H9 (cell line): ENCODE results near the gene FH. TPM values are rescaled to one million over a fixed set of nuclear protein-coding genes. Genes with fewer than 3 reads are reported as not detected.

Source experiments
- DNase-seq: peaks from one replicate; pipeline ENCODE4 v3.0.0-alpha.2; 2017
- H2AFZ ChIP-seq: one replicate; pipeline ENCODE4 v1.6.1; 2013; ENCODE audit warnings: mild to moderate bottlenecking, low read length, control low read depth, moderate library complexity
- H2AK5ac ChIP-seq: 2 replicates; pipeline ENCODE4 v1.6.1; 2013; ENCODE audit warnings: low read length, control low read depth, mixed read lengths; ENCODE audit not compliant: insufficient read length
- H2BK120ac ChIP-seq: one replicate; pipeline ENCODE4 v1.6.1; 2013; ENCODE audit warnings: low read depth, mild to moderate bottlenecking, low read length, control low read depth, inconsistent platforms; ENCODE audit not compliant: poor library complexity, severe bottlenecking
- H2BK12ac ChIP-seq: 2 replicates; pipeline ENCODE4 v1.6.1; 2013; ENCODE audit warnings: low read length, control low read depth, mixed read lengths, low read depth; ENCODE audit not compliant: insufficient read length
- H2BK15ac ChIP-seq: 2 replicates; pipeline ENCODE4 v1.6.1; 2013; ENCODE audit warnings: low read depth, low read length, control low read depth
- H2BK20ac ChIP-seq: one replicate; pipeline ENCODE4 v1.6.1; 2013; ENCODE audit warnings: low read depth, mild to moderate bottlenecking, low read length, control low read depth, inconsistent platforms; ENCODE audit not compliant: poor library complexity, severe bottlenecking
- H2BK5ac ChIP-seq: 2 replicates; pipeline ENCODE4 v1.6.1; 2013; ENCODE audit warnings: low read length, control low read depth, mixed read lengths; ENCODE audit not compliant: insufficient read length
- H3K14ac ChIP-seq: 2 replicates; pipeline ENCODE4 v1.6.1; 2013; ENCODE audit warnings: low read length, control low read depth; ENCODE audit not compliant: insufficient read depth
- H3K18ac ChIP-seq: 2 replicates; pipeline ENCODE4 v1.6.1; 2013; ENCODE audit warnings: low read depth, mild to moderate bottlenecking, mixed read lengths, low read length, control low read depth; ENCODE audit not compliant: insufficient read length
- H3K23ac ChIP-seq: 2 replicates; pipeline ENCODE4 v1.6.1; 2013; ENCODE audit warnings: low read length, control low read depth, mixed read lengths, low read depth; ENCODE audit not compliant: insufficient read length
- H3K23me2 ChIP-seq: 2 replicates; pipeline ENCODE4 v1.6.1; 2013; ENCODE audit warnings: low read depth, mild to moderate bottlenecking, mixed read lengths, low read length, control low read depth; ENCODE audit not compliant: insufficient read length, poor library complexity, severe bottlenecking
- H3K27ac ChIP-seq: 2 replicates; pipeline ENCODE4 v1.5.1; 2013; ENCODE audit warnings: low read length, control low read depth, mixed read lengths, low read depth; ENCODE audit not compliant: insufficient read length
- H3K27me3 ChIP-seq: 2 replicates; pipeline ENCODE4 v1.6.1; 2013; ENCODE audit warnings: low read length, control low read depth, inconsistent platforms; ENCODE audit not compliant: insufficient read depth
- H3K4ac ChIP-seq: 2 replicates; pipeline ENCODE4 v1.6.1; 2013; ENCODE audit warnings: low read depth, mild to moderate bottlenecking, control low read depth, inconsistent platforms, low read length, moderate library complexity
- H3K4me1 ChIP-seq: 2 replicates; pipeline ENCODE4 v1.6.1; 2013; ENCODE audit warnings: low read length, control low read depth, inconsistent platforms; ENCODE audit not compliant: insufficient read depth
- H3K4me2 ChIP-seq: 2 replicates; pipeline ENCODE4 v1.6.1; 2013; ENCODE audit warnings: low read length, control low read depth, mixed read lengths; ENCODE audit not compliant: insufficient read length, insufficient read depth
- H3K56ac ChIP-seq: 2 replicates; pipeline ENCODE4 v1.6.1; 2013; ENCODE audit warnings: low read depth, mild to moderate bottlenecking, mixed read lengths, low read length, control low read depth; ENCODE audit not compliant: insufficient read length
- H3K79me1 ChIP-seq: 2 replicates; pipeline ENCODE4 v1.6.1; 2013; ENCODE audit warnings: low read depth, mild to moderate bottlenecking, moderate library complexity, low read length, control low read depth, inconsistent platforms; ENCODE audit not compliant: insufficient read depth, poor library complexity, severe bottlenecking
- H3K79me2 ChIP-seq: 2 replicates; pipeline ENCODE4 v1.6.1; 2013; ENCODE audit warnings: low read length, control low read depth, inconsistent platforms; ENCODE audit not compliant: insufficient read depth
- H3K9ac ChIP-seq: 2 replicates; pipeline ENCODE4 v1.6.1; 2013; ENCODE audit warnings: low read length, control low read depth, mixed read lengths; ENCODE audit not compliant: insufficient read length; ENCODE audit errors: extremely low read depth
- H3K9me3 ChIP-seq: one replicate; pipeline ENCODE4 v1.6.1; 2013; ENCODE audit warnings: low read depth, low read length, inconsistent platforms; ENCODE audit not compliant: control insufficient read depth
- H3T11ph ChIP-seq: one replicate; pipeline ENCODE4 v1.6.1; 2013; ENCODE audit warnings: mild to moderate bottlenecking, low read length, control low read depth, inconsistent platforms
- H4K20me1 ChIP-seq: one replicate; pipeline ENCODE4 v1.6.1; 2013; ENCODE audit not compliant: control insufficient read depth, insufficient read length, insufficient read depth
- H4K5ac ChIP-seq: 2 replicates; pipeline ENCODE4 v1.6.1; 2013; ENCODE audit warnings: low read depth, mild to moderate bottlenecking, mixed read lengths, low read length, control low read depth; ENCODE audit not compliant: insufficient read length
- H4K8ac ChIP-seq: replicated peaks from 2 replicates; pipeline ENCODE4 v1.6.1; 2013; ENCODE audit warnings: low read length, control low read depth, mixed read lengths, low read depth; ENCODE audit not compliant: insufficient read length
- H4K91ac ChIP-seq: 2 replicates; pipeline ENCODE4 v1.6.1; 2013; ENCODE audit warnings: low read depth, mild to moderate bottlenecking, moderate library complexity, mixed read lengths, low read length, control low read depth; ENCODE audit not compliant: insufficient read length
- H3K27ac Mint-ChIP-seq, 3 experiments: 2 replicates in 2 of 3; 3 replicates in 1 of 3; pipeline ENCODE4 v1.8.0; 2020 to 2021; ENCODE audit warnings: mixed read lengths in 3 of 3, mild to moderate bottlenecking in 1 of 3, moderate library complexity in 1 of 3
- H3K27me3 Mint-ChIP-seq: 2 replicates; pipeline ENCODE4 v1.8.0; 2021; ENCODE audit warnings: low read depth, mild to moderate bottlenecking, moderate library complexity, mixed read lengths
- H3K36me3 Mint-ChIP-seq, 3 experiments: 2 replicates in 2 of 3; 3 replicates in 1 of 3; pipeline ENCODE4 v1.8.0; 2020 to 2021; ENCODE audit warnings: low read depth in 3 of 3, mixed read lengths in 3 of 3; ENCODE audit not compliant: insufficient read depth in 1 of 3
- H3K4me1 Mint-ChIP-seq, 2 experiments: 2 replicates each; pipeline ENCODE4 v1.8.0; 2020; ENCODE audit warnings: mixed read lengths in 2 of 2
- H3K4me3 Mint-ChIP-seq, 2 experiments: 2 replicates in 1 of 2; 3 replicates in 1 of 2; pipeline ENCODE4 v1.8.0; 2020 to 2021; ENCODE audit warnings: mild to moderate bottlenecking in 2 of 2, mixed read lengths in 2 of 2, moderate library complexity in 1 of 2
- H3K9me3 Mint-ChIP-seq, 2 experiments: 2 replicates in 1 of 2; 3 replicates in 1 of 2; pipeline ENCODE4 v1.8.0; 2020; ENCODE audit warnings: mild to moderate bottlenecking in 2 of 2, mixed read lengths in 2 of 2, moderate library complexity in 1 of 2
- CTCF ChIP-seq: fragments of 200-600 bp; sonication (generic); conservative IDR thresholded peaks from 3 replicates; pipeline ENCODE4 v1.8.0; 2021; ENCODE audit warnings: antibody characterized with exemption, mild to moderate bottlenecking
- WGBS: extraction: QIAGEN DNeasy Blood & Tissue Kit; methylation state at CpG from one replicate; pipeline ENCODE4 v1.1.7; 2013; ENCODE audit warnings: missing lambda C conversion rate, low lambda C conversion rate, mixed read lengths; ENCODE audit not compliant: insufficient read length; ENCODE audit errors: extremely low coverage; 5-methylcytosine and 5-hydroxymethylcytosine counted together
- total RNA-seq: library from RNA; stranded (reverse); gene quantifications from 2 replicates; pipeline ENCODE4 v1.2.1, GENCODE V29; 2021

Gene FH
- total RNA-seq, 1 experiment from 2014 or later, result 83.9 TPM

GRCh38 chr1:241459186-241459802, 60.3 kb downstream of the FH start:
- no peak overlapping the region for H2BK15ac ChIP-seq
- H3K27ac ChIP-seq, result no peak overlapping the region
- H4K5ac ChIP-seq, result no peak overlapping the region
- no peaks in the 10 kb centered on the region for H4K20me1 ChIP-seq
- no peak overlapping the region for H3K4ac ChIP-seq
- H3K9me3 ChIP-seq, result no peaks in the 10 kb centered on the region
- H4K8ac ChIP-seq, result no peak overlapping the region
- no peak overlapping the region for H3K4me2 ChIP-seq
- no peak overlapping the region for H3K4me3 Mint-ChIP-seq
- no peak overlapping the region for H2BK20ac ChIP-seq
- H3K23me2 ChIP-seq, result no peaks in the 10 kb centered on the region
- peaks cover 75% of the 10 kb centered on the region for H3K27me3 Mint-ChIP-seq
- no peak overlapping the region for H3T11ph ChIP-seq
- no peak overlapping the region for H3K18ac ChIP-seq
- no peak for DNase-seq
- no peak overlapping the region for H3K23ac ChIP-seq
- H3K56ac ChIP-seq, result no peak overlapping the region
- no peak for TF ChIP-seq CTCF
- H3K27me3 ChIP-seq, result peaks cover 2% of the 10 kb centered on the region; the same call in 1 of the 2 replicates
- H3K9ac ChIP-seq, result no peak overlapping the region
- H2AFZ ChIP-seq, result no peak overlapping the region
- no peaks in the 10 kb centered on the region for H3K9me3 Mint-ChIP-seq
- no peak overlapping the region for H2BK120ac ChIP-seq
- WGBS, result no CpG with 5 or more reads among the region's 2 CpGs
- H3K4me1 ChIP-seq, result no peaks in the 10 kb centered on the region
- no peak overlapping the region for H4K91ac ChIP-seq
- H3K36me3 Mint-ChIP-seq, result no peaks in the 10 kb centered on the region
- H3K27ac Mint-ChIP-seq, result no peak overlapping the region
- no peak overlapping the region for H3K14ac ChIP-seq
- peaks cover 3 to 7% of the 10 kb centered on the region in 2 experiments for H3K4me1 Mint-ChIP-seq
- H2BK12ac ChIP-seq, result no peak overlapping the region
- no peak overlapping the region for H2BK5ac ChIP-seq
- no peak overlapping the region for H2AK5ac ChIP-seq
- no peaks in the 10 kb centered on the region for H3K79me1 ChIP-seq
- H3K79me2 ChIP-seq, result no peaks in the 10 kb centered on the region
